Activated naive CD4-positive, alpha-beta T cell treated with anti-CD3 and anti-CD28 coated beads for 36 hours (primary cell): ENCODE measurements around the gene CGNL1. TPM values are rescaled to one million over a fixed set of nuclear protein-coding genes. Genes with fewer than 3 reads are reported as not detected.

ENCODE experiments used
- CTCF ChIA-PET: fragments of 350-600 bp; sonication (Branson Sonifier 250); formaldehyde crosslinking; loops from one replicate; lab custom pipeline; 2021; ENCODE audit warnings: antibody characterized with exemption; lab: Charles Lee
- DNase-seq: peaks from one replicate; pipeline ENCODE4 v3.0.0-alpha.2; 2020
- H3K27ac Mint-ChIP-seq: one replicate; pipeline ENCODE4 v1.8.0; 2021; ENCODE audit warnings: mild to moderate bottlenecking, mixed read lengths
- H3K27me3 Mint-ChIP-seq: one replicate; pipeline ENCODE4 v1.8.0; 2021; ENCODE audit warnings: low read depth, mixed read lengths
- H3K36me3 Mint-ChIP-seq: one replicate; pipeline ENCODE4 v1.8.0; 2021; ENCODE audit warnings: low read depth, mixed read lengths
- H3K4me1 Mint-ChIP-seq: one replicate; pipeline ENCODE4 v1.8.0; 2021; ENCODE audit warnings: low read depth, mixed read lengths
- H3K4me3 Mint-ChIP-seq: one replicate; pipeline ENCODE4 v1.8.0; 2021; ENCODE audit warnings: mild to moderate bottlenecking, moderate library complexity, mixed read lengths
- H3K9me3 Mint-ChIP-seq: one replicate; pipeline ENCODE4 v1.8.0; 2021; ENCODE audit warnings: mixed read lengths
- intact Hi-C: fragments of 100-400 bp; cut with micrococcal nuclease; formaldehyde crosslinking; loops from one replicate; pipeline ENCODE4 v1.15.1; 2023
- total RNA-seq, 2 experiments: library from RNA; stranded (reverse); gene quantifications; one replicate each; pipeline ENCODE4 v1.2.3, GENCODE V29; 2021

The CGNL1 gene
- total RNA-seq, 2 experiments from 2014 or later, result not detected

- no peaks in the 10 kb centered on the region for H3K4me1 Mint-ChIP-seq
- peaks cover 22% of the 10 kb centered on the region for H3K27me3 Mint-ChIP-seq
- no peak overlapping the region for H3K4me3 Mint-ChIP-seq
- no peak overlapping the region for H3K27ac Mint-ChIP-seq
- intact Hi-C loops, result no loop called here
- no peaks in the 10 kb centered on the region for H3K36me3 Mint-ChIP-seq
- no peaks in the 10 kb centered on the region for H3K9me3 Mint-ChIP-seq
- DNase-seq, result no peak
- CTCF ChIA-PET, result interaction anchor here (0.5 to 0.6 kb wide), 2 partner anchors 11 to 148 kb away, joined by 3 read pairs; no protein-coding TSS in a partner anchor
Measured at GRCh38 chr15:57452090-57452754, 75.9 kb downstream of the CGNL1 start.

DNA sequence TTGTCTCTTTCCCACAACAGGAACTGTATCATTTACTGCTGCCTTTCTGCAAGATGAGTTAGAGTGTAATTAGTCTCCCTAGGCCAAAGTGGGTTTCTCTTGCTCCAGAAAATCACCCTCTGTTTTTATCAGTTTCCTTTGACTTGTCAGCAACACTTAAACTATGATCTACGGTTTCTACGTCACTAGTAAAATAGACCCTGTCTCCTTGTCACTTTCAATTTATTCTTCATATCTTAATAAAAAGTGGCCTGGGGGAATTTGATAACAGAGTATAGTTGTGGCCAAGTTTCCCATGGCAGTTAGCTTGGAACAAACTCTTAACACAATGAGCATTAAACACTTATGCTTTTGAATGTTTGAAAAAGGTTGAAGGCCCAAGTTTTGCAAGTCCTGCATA is 79.6 kb downstream of the CGNL1 start:
- CTCF ChIA-PET, result no interaction called here
- Mint-ChIP-seq H3K9me3 (no peaks in the 10 kb centered on the region), H3K4me1 (no peaks in the 10 kb centered on the region), H3K4me3 (no peak overlapping the region), H3K27me3 (peaks cover 6% of the 10 kb centered on the region), H3K36me3 (no peaks in the 10 kb centered on the region), H3K27ac (no peak overlapping the region)
- no peak for DNase-seq
- intact Hi-C loops, result no loop called here

DNA sequence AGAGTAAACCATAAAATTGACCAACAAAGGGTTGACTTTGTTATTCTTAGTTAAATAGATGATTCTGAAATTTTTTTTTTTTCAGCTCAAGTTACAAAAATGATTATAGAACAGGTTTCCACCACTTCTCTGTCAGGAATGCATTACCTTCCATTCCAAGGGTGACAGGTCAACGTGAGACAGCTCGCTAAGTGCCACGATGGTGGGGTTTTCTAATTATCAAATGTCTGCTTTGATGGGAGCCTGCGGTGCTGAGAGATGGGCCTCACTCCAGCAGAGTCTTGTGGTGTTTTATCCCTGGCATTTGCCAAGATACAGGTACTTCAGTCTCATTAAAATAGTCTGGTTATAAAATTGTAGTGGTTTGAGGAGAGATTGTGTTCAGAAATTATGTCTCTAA is 80.3 kb downstream of the CGNL1 start:
- Mint-ChIP-seq H3K9me3 (no peaks in the 10 kb centered on the region), H3K4me1 (no peaks in the 10 kb centered on the region), H3K27me3 (peaks cover 6% of the 10 kb centered on the region), H3K36me3 (no peaks in the 10 kb centered on the region), H3K4me3 (no peak overlapping the region), H3K27ac (no peak overlapping the region)
- no peak for DNase-seq
- intact Hi-C loops, result no loop called here
- CTCF ChIA-PET, result interaction anchor here (1.4 kb wide), 1 partner anchor 85 kb away, joined by 4 read pairs; no protein-coding TSS in a partner anchor

DNA sequence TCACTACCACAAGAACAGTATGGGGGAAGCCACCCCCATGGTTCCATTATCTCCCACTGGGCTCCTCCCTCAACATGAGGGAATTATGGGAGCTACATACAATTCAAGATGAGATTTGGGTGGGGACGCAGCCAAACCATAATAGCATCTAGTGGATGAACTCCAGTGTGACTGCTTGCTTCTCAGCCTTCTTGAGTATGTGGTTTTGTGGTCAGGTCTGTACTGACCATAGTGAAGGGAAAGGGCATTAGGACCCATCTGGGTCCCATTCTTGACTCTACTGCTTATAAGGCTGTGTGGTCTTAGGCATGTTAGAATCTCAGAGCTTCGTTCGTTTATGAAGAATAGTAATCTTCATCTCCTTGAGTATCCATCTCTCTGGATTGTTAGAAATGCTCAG is 81.4 kb downstream of the CGNL1 start:
- H3K36me3 Mint-ChIP-seq, result no peaks in the 10 kb centered on the region
- DNase-seq, result no peak
- intact Hi-C loops, result no loop called here
- peaks cover 4% of the 10 kb centered on the region for H3K27me3 Mint-ChIP-seq
- CTCF ChIA-PET, result interaction anchor here (1.1 to 1.4 kb wide), 2 partner anchors 70 to 84 kb away, joined by 3 to 4 read pairs; no protein-coding TSS in a partner anchor
- no peak overlapping the region for H3K4me3 Mint-ChIP-seq
- H3K9me3 Mint-ChIP-seq, result no peaks in the 10 kb centered on the region
- no peak overlapping the region for H3K27ac Mint-ChIP-seq
- no peaks in the 10 kb centered on the region for H3K4me1 Mint-ChIP-seq

DNA sequence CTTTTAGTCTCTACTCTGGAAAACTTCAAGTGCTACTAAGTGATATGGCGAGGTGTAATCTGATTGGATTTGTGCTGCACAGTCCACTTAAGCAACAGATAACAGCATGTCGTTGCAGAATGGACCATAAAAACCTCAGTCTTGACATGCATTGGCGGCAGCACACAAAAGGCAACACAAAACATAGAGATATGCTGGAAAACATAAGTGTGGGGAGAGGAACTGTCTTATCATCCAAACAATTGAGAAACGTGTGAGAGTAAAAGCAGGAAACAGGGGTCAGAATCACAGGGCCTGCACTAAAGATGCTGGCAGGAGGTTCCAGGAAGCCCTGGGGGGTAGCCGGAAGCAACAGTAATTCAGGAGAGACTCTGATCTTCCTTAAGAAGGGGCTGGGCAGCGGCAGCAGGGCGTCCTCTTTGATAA is 82.1 kb downstream of the CGNL1 start:
- CTCF ChIA-PET, result interaction anchor here (1.1 kb wide), 1 partner anchor 69 kb away, joined by 3 read pairs; no protein-coding TSS in a partner anchor
- H3K27me3 Mint-ChIP-seq, result peaks cover 4% of the 10 kb centered on the region
- no peaks in the 10 kb centered on the region for H3K9me3 Mint-ChIP-seq
- no peak overlapping the region for H3K27ac Mint-ChIP-seq
- no peak for DNase-seq
- H3K4me3 Mint-ChIP-seq, result no peak overlapping the region
- H3K4me1 Mint-ChIP-seq, result no peaks in the 10 kb centered on the region
- intact Hi-C loops, result no loop called here
- H3K36me3 Mint-ChIP-seq, result no peaks in the 10 kb centered on the region

DNA sequence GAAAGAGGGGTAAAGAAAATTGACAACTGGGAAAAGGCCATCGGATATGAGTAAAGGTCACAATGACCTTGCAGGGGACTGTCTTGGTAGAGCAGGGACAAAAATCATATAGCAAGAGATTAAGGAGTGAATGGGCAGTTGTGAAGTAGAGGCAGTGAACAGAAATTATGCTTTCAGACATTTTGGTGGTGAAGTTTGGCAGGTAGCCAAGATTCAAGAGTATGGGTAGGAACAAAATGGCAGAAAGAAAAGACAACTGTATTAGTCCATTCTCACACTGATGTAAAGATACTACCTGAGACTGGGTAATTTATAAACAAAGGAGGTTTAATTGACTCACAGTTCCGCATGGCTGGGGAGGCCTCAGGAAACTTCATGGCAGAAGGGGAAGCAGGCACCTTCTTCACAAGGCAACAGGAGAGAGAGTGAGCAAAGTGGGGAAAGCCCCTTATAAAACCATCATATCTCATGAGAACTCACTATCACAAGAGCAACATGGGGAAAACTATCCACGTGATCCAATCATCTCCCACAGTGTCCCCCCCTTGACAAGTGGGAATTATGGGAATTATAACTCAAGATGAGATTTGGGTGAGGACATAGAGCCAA is 84.0 kb downstream of the CGNL1 start:
- H3K27me3 Mint-ChIP-seq, result peaks cover 1% of the 10 kb centered on the region
- H3K4me3 Mint-ChIP-seq, result no peak overlapping the region
- H3K4me1 Mint-ChIP-seq, result no peaks in the 10 kb centered on the region
- H3K27ac Mint-ChIP-seq, result no peak overlapping the region
- DNase-seq, result no peak
- H3K36me3 Mint-ChIP-seq, result no peaks in the 10 kb centered on the region
- CTCF ChIA-PET, result no interaction called here
- intact Hi-C loops, result no loop called here
- H3K9me3 Mint-ChIP-seq, result no peaks in the 10 kb centered on the region

- DNase-seq, result no peak
- no peaks in the 10 kb centered on the region for H3K4me1 Mint-ChIP-seq
- CTCF ChIA-PET, result interaction anchor here (0.9 kb wide), 1 partner anchor 968 kb away, joined by 3 read pairs; no protein-coding TSS in a partner anchor
- H3K27me3 Mint-ChIP-seq, result peaks cover 2% of the 10 kb centered on the region
- H3K4me3 Mint-ChIP-seq, result no peak overlapping the region
- intact Hi-C loops, result no loop called here
- H3K36me3 Mint-ChIP-seq, result no peaks in the 10 kb centered on the region
- H3K27ac Mint-ChIP-seq, result no peak overlapping the region
- H3K9me3 Mint-ChIP-seq, result no peaks in the 10 kb centered on the region
Measured at GRCh38 chr15:57461541-57461940, 85.2 kb downstream of the CGNL1 start.

GRCh38 chr15:57462381-57462780 is 86.1 kb downstream of the CGNL1 start:
- H3K27me3 Mint-ChIP-seq, result peaks cover 10% of the 10 kb centered on the region
- H3K27ac Mint-ChIP-seq, result no peak overlapping the region
- H3K9me3 Mint-ChIP-seq, result no peaks in the 10 kb centered on the region
- H3K36me3 Mint-ChIP-seq, result no peaks in the 10 kb centered on the region
- H3K4me3 Mint-ChIP-seq, result no peak overlapping the region
- intact Hi-C loops, result no loop called here
- no peaks in the 10 kb centered on the region for H3K4me1 Mint-ChIP-seq
- CTCF ChIA-PET, result no interaction called here
- DNase-seq, result no peak

- CTCF ChIA-PET, result no interaction called here
- H3K4me1 Mint-ChIP-seq, result no peaks in the 10 kb centered on the region
- DNase-seq, result no peak
Measured at GRCh38 chr15:57463360-57463759, 87.1 kb downstream of the CGNL1 start.

DNA sequence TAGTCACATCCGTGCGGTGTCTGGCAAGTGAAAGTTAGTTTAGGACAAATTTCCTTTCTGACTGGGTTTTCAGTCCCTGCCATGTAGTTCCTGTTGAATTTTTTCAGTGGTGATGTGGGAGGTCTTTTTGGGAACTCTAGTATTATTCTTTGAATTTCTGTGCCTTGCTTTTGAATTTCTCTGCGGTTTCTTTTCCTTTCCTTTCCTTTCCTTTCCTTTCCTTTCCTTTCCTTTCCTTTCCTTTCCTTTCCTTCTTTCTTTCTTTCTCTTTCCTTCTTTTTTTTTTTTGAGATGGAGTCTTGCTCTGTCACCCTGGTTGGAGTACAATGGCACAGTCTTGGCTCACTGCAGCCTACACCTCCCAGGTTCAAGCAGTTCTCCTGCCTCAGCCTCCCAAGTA is 88.2 kb downstream of the CGNL1 start:
- Mint-ChIP-seq H3K4me1 (no peaks in the 10 kb centered on the region), H3K27me3 (peaks cover 15% of the 10 kb centered on the region), H3K27ac (no peak overlapping the region), H3K4me3 (no peak overlapping the region), H3K36me3 (no peaks in the 10 kb centered on the region), H3K9me3 (no peaks in the 10 kb centered on the region)
- intact Hi-C loops, result no loop called here
- CTCF ChIA-PET, result no interaction called here
- no peak for DNase-seq

More at GRCh38 chr15:57463360-57463759, 87.1 kb downstream of the CGNL1 start:
- H3K27ac Mint-ChIP-seq, result no peak overlapping the region
- no peaks in the 10 kb centered on the region for H3K36me3 Mint-ChIP-seq
- no peak overlapping the region for H3K4me3 Mint-ChIP-seq
- intact Hi-C loops, result no loop called here
- H3K27me3 Mint-ChIP-seq, result peaks cover 11% of the 10 kb centered on the region
- H3K9me3 Mint-ChIP-seq, result no peaks in the 10 kb centered on the region

DNA sequence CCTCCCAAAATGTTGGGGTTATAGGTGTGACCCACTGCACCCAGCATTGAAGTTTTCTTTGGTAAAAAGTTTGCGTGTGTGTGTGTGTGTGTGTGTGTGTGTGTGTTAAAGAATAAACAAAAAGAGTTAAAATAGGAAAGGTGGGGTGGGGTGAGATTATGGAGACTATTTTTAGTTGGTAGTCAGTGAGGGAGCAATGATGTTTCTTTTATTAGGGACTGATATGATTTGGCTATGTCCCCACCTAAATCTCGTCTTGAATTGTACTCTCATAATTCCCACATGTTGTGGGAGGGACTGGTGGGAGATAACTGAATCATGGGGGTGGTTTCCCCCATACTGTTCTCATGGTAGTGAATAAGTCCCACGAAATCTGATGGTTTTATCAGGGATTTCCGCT is 92.2 kb downstream of the CGNL1 start:
- intact Hi-C loops, result no loop called here
- CTCF ChIA-PET, result interaction anchor here (0.7 kb wide), 1 partner anchor 386 kb away, joined by 3 read pairs; no protein-coding TSS in a partner anchor
- Mint-ChIP-seq H3K27ac (no peak overlapping the region), H3K4me1 (no peaks in the 10 kb centered on the region), H3K36me3 (no peaks in the 10 kb centered on the region), H3K27me3 (peaks cover 35% of the 10 kb centered on the region), H3K9me3 (no peaks in the 10 kb centered on the region), H3K4me3 (no peak overlapping the region)
- DNase-seq, result no peak

DNA sequence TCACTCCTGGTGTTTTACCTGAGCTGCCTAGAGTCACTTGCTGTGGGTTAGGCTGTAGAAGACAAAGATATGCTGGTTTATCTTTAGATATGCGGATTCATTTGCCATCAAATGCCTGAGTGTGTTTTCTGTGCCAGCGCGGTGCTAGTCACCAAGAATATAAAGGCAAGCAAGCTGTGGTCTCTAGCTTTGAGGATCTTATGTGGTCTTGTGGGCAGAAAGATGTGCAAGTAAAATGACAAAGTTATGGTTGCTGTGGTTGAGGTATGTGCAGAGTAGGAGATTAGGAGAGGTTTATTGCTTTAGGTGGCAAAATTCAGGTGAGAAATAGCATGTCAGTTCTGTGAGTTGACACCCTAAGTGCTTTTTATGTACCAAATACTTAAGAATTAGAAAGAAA is 94.2 kb downstream of the CGNL1 start:
- Mint-ChIP-seq H3K27ac (no peak overlapping the region), H3K9me3 (no peaks in the 10 kb centered on the region), H3K27me3 (peaks cover 43% of the 10 kb centered on the region), H3K4me3 (no peak overlapping the region), H3K36me3 (no peaks in the 10 kb centered on the region), H3K4me1 (no peaks in the 10 kb centered on the region)
- DNase-seq, result no peak
- CTCF ChIA-PET, result interaction anchor here (0.5 kb wide), 1 partner anchor 66 kb away, joined by 4 read pairs; no protein-coding TSS in a partner anchor
- intact Hi-C loops, result no loop called here

- no peaks in the 10 kb centered on the region for H3K36me3 Mint-ChIP-seq
- no peaks in the 10 kb centered on the region for H3K4me1 Mint-ChIP-seq
- H3K4me3 Mint-ChIP-seq, result no peak overlapping the region
- CTCF ChIA-PET, result no interaction called here
- intact Hi-C loops, result no loop called here
- peaks cover 41% of the 10 kb centered on the region for H3K27me3 Mint-ChIP-seq
- H3K27ac Mint-ChIP-seq, result no peak overlapping the region
- DNase-seq, result no peak
- H3K9me3 Mint-ChIP-seq, result no peaks in the 10 kb centered on the region
Measured at GRCh38 chr15:57472861-57473260, 96.6 kb downstream of the CGNL1 start.
